ENCODE results near the gene TMPRSS11D.
A peak's percentile ranks its signal among the peaks of the same experiment; 100 is the strongest.

Gene TMPRSS11D

DNA sequence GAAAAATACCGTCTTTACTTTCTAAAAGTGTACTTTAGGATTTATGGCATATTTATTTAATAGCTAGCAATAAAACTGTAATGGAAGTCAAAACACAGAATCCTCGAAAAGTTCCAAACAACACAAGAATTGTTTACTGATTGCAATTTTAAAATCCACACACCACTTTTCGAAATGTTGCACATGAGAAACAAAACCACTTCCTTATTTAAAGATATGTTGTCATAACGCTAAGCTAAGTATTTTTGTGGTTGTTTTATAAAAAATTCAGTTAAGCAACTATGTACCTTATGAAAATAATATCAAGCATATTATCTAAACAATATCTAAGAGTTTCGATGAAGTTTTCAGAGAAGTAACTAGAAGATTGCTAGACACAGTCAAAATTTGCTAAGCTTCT, 344 bp downstream of the TMPRSS11D start:
- TF ChIP-seq CTCF (IDR thresholded peaks at IDR 0.05; ENCODE audit: low read depth, low read length, missing control alignments) = no peak
- no peak overlapping the region for H3K4me3 ChIP-seq (replicated peaks; ENCODE audit: low read depth, low read length)
- DNase-seq (ENCODE audit: extremely low read depth, low read depth) = no peak

GRCh38 chr4:67880866-67881610, 2.8 kb downstream of the TMPRSS11D start:
- no peak overlapping the region for H3K4me3 ChIP-seq (replicated peaks; ENCODE audit: low read depth, low read length)
- no peak for TF ChIP-seq CTCF (IDR thresholded peaks at IDR 0.05; ENCODE audit: low read depth, low read length, missing control alignments)
- DNase-seq (ENCODE audit: extremely low read depth, low read depth) = no peak

GRCh38 chr4:67879486-67879885, 4.3 kb downstream of the TMPRSS11D start:
- TF ChIP-seq CTCF (IDR thresholded peaks at IDR 0.05; ENCODE audit: low read depth, low read length, missing control alignments) = no peak
- H3K4me3 ChIP-seq (replicated peaks; ENCODE audit: low read depth, low read length) = no peak overlapping the region
- no peak for DNase-seq (ENCODE audit: extremely low read depth, low read depth)

DNA sequence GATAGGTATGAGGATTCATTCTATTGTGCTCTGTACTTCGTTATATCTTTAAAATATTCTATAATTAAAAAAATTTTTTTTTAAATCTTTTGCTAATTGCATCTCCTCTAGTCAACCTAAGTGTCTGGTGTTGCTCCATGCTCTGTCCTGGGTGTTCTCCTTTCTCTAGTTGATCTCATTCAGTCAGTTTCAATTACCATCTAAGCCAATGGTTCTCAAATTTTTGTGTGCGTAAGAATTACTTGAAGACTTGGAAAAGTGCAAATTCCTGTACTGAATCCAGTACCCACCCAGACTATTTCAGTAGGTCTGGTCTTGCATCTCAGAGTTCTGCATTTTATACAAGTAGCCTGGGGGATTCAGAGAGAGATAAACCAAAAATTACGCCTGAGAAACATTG, 6.7 kb downstream of the TMPRSS11D start:
- TF ChIP-seq CTCF (IDR thresholded peaks at IDR 0.05; ENCODE audit: low read depth, low read length, missing control alignments) = no peak
- no peak for DNase-seq (ENCODE audit: extremely low read depth, low read depth)
- H3K4me3 ChIP-seq (replicated peaks; ENCODE audit: low read depth, low read length) = no peak overlapping the region

DNA sequence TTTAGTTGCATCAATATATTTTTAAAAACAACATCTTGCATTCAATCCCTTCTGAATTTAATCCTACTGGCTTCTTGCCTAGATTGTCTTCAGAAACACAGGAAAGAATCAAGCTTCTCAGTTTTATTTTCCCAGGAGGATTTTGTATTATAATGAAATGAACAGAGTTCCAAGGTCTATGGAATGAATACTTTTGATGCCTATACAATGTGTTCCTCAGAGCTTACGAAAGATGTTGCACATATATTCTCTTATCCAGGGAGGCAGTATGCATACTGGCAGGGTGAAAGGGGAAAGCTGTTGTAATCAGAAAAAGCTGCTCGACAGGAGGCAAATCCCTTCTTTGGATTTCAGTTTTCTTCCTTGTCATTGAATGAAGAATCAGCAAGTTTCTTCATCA, 8.8 kb downstream of the TMPRSS11D start:
- no peak for TF ChIP-seq CTCF (IDR thresholded peaks at IDR 0.05; ENCODE audit: low read depth, low read length, missing control alignments)
- H3K4me3 ChIP-seq (replicated peaks; ENCODE audit: low read depth, low read length) = no peak overlapping the region
- DNase-seq (ENCODE audit: extremely low read depth, low read depth) = no peak

- TF ChIP-seq CTCF (IDR thresholded peaks at IDR 0.05; ENCODE audit: low read depth, low read length, missing control alignments) = no peak
- H3K4me3 ChIP-seq (replicated peaks; ENCODE audit: low read depth, low read length) = no peak overlapping the region
- DNase-seq (ENCODE audit: extremely low read depth, low read depth) = no peak
These were observed 10.7 kb downstream of the TMPRSS11D start for GRCh38 chr4:67873116-67873515.

- H3K4me3 ChIP-seq (replicated peaks; ENCODE audit: low read depth, low read length) = no peak overlapping the region
- TF ChIP-seq CTCF (IDR thresholded peaks at IDR 0.05; ENCODE audit: low read depth, low read length, missing control alignments) = peak; percentile 30
- peak; percentile 39 for DNase-seq (ENCODE audit: extremely low read depth, low read depth)
These were observed 11.9 kb downstream of the TMPRSS11D start for GRCh38 chr4:67871867-67872266.
